Panc1 (cell line): ENCODE measurements around the gene SARNP. TPM values are rescaled to one million over a fixed set of nuclear protein-coding genes. Genes with fewer than 3 reads are reported as not detected.

Experiments used
- ATAC-seq: fragments of 200-7000 bp; cut with Tn5 transposase; 2 replicates; pipeline ENCODE4 v1.9.1; 2020; ENCODE audit warnings: mild to moderate bottlenecking, moderate library complexity
- BruUV-seq: library from RNA; stranded (reverse); fragments of 400-500 nt; replicated peaks from 2 replicates; lab custom pipeline; 2021; lab: Mats Ljungman, UMichigan
- CTCF ChIA-PET: fragments of 300-600 bp; sonication (Branson Sonifier 250); formaldehyde crosslinking; loops from one replicate; lab custom pipeline; 2022; ENCODE audit warnings: antibody characterized with exemption; lab: Charles Lee
- POLR2A ChIA-PET: fragments of 300-600 bp; sonication (Branson Sonifier 250); formaldehyde crosslinking; loops from one replicate; lab custom pipeline; 2022; ENCODE audit warnings: antibody characterized with exemption; lab: Charles Lee
- DNase-seq: peaks from one replicate; pipeline ENCODE4 v3.0.0-alpha.2; 2010; ENCODE audit warnings: low read depth, low spot score
- H3K27ac ChIP-seq: 2 replicates; pipeline ENCODE4 v1.5.1; 2011; ENCODE audit warnings: mild to moderate bottlenecking, low read length, inconsistent platforms
- H3K27me3 ChIP-seq: fragments of 200-500 bp; sonication (Bioruptor generic); 2 replicates; pipeline ENCODE4 v1.6.0; 2014; ENCODE audit warnings: low read length, inconsistent platforms; ENCODE audit not compliant: control insufficient read depth, insufficient read depth
- H3K36me3 ChIP-seq: fragments of 200-500 bp; sonication (Bioruptor generic); 2 replicates; pipeline ENCODE4 v1.5.1; 2014; ENCODE audit warnings: inconsistent platforms, mild to moderate bottlenecking, low read length, moderate library complexity; ENCODE audit not compliant: control insufficient read depth, insufficient read depth
- H3K4me1 ChIP-seq: 2 replicates; pipeline ENCODE4 v1.5.1; 2011; ENCODE audit warnings: inconsistent platforms, mild to moderate bottlenecking, low read length, moderate library complexity; ENCODE audit not compliant: control insufficient read depth, insufficient read depth
- H3K4me3 ChIP-seq, 2 experiments: 2 replicates each; pipeline ENCODE4 v1.5.1; 2011 to 2012; ENCODE audit warnings: low read depth in 2 of 2, low read length in 2 of 2, mild to moderate bottlenecking in 2 of 2, inconsistent platforms in 1 of 2, moderate library complexity in 1 of 2
- H3K9me3 ChIP-seq: fragments of 200-500 bp; sonication (Bioruptor generic); 2 replicates; pipeline ENCODE4 v1.5.1; 2014; ENCODE audit warnings: low read depth, mild to moderate bottlenecking, inconsistent platforms, low read length, moderate library complexity; ENCODE audit not compliant: control insufficient read depth, insufficient read depth
- CTCF ChIP-seq: fragments of 450-650 bp; IDR thresholded peaks from 2 replicates; pipeline ENCODE4 v1.5.1; 2017; ENCODE audit warnings: mild to moderate bottlenecking
- POLR2AphosphoS5 ChIP-seq: IDR thresholded peaks from 2 replicates; pipeline ENCODE4 v1.6.1; 2012; ENCODE audit warnings: mild to moderate bottlenecking, low read depth, low read length, moderate library complexity
- REST ChIP-seq, 2 experiments: IDR thresholded peaks; 2 replicates each; pipeline ENCODE4 v1.6.1; 2011 to 2012; ENCODE audit warnings: low read depth in 2 of 2, control low read depth in 1 of 2, low read length in 1 of 2, mild to moderate bottlenecking in 1 of 2, moderate library complexity in 1 of 2; ENCODE audit not compliant: insufficient read depth in 1 of 2
- SIN3A ChIP-seq: IDR thresholded peaks from 2 replicates; pipeline ENCODE4 v1.6.1; 2012; ENCODE audit warnings: low read depth, mild to moderate bottlenecking, low read length, moderate library complexity, borderline replicate concordance; ENCODE audit not compliant: insufficient read depth
- TCF7L2 ChIP-seq: IDR thresholded peaks from 2 replicates; pipeline ENCODE4 v1.6.1; 2011; ENCODE audit warnings: mild to moderate bottlenecking, low read depth, low read length, inconsistent platforms
- in situ Hi-C: cut with HindIII; loops from 2 replicates; pipeline ENCODE4 v1.10.0; 2016; ENCODE audit warnings: low sequenced_read_pairs, low pct_unique_long_range_greater_than_20kb
- intact Hi-C: fragments of 100-400 bp; cut with micrococcal nuclease; formaldehyde crosslinking; loops from one replicate; pipeline ENCODE4 v1.10.0; 2022; ENCODE audit not compliant: unreplicated experiment
- total RNA-seq: library from RNA; stranded (reverse); gene quantifications from one replicate; pipeline ENCODE4 v1.2.1, GENCODE V29; 2021; ENCODE audit not compliant: unreplicated experiment

Gene SARNP
- total RNA-seq, 1 experiment from 2014 or later, result 69.3 TPM

GRCh38 chr12:55741931-55742680 lies 75.4 kb downstream of the SARNP start:
- BruUV-seq, result no TSS peak
- Histone ChIP-seq H3K27me3 (no peaks in the 10 kb centered on the region), H3K27ac (no peak overlapping the region), H3K9me3 (no peaks in the 10 kb centered on the region), H3K4me1 (peaks cover 31% of the 10 kb centered on the region), H3K36me3 (no peaks in the 10 kb centered on the region), H3K4me3 (peak overlapping the region; percentile 28 to 42; a peak in 3 of 4 replicates)
- CTCF ChIA-PET, result no interaction called here
- no peak for TF ChIP-seq POLR2AphosphoS5
- no peak for TF ChIP-seq TCF7L2
- no peak for TF ChIP-seq CTCF
- no peak for TF ChIP-seq REST (IDR thresholded peaks at IDR 0.05; ENCODE audit: insufficient read depth in 1 of 2, low read depth in 2 of 2, low read length in 1 of 2)
- no peak for TF ChIP-seq SIN3A
- in situ Hi-C loops (no loop called here), intact Hi-C loops (loop anchor here (10.0 kb wide), 1 partner anchor 203 kb away; no protein-coding TSS in a partner anchor)
- POLR2A ChIA-PET, result interaction anchor here (0.6 kb wide), 1 partner anchor 62 kb away, joined by 3 read pairs; no protein-coding TSS in a partner anchor
- DNase-seq (no peak), ATAC-seq (no peak)

GRCh38 chr12:55739025-55739378 lies 78.5 kb downstream of the SARNP start:
- Histone ChIP-seq H3K9me3 (no peaks in the 10 kb centered on the region), H3K4me3 (peak overlapping the region; percentile 44 to 73), H3K36me3 (no peaks in the 10 kb centered on the region), H3K27ac (no peak overlapping the region), H3K27me3 (no peaks in the 10 kb centered on the region), H3K4me1 (peaks cover 12% of the 10 kb centered on the region)
- in situ Hi-C loops, result no loop called here
- intact Hi-C loops, result loop anchor here (2.0 to 5.0 kb wide), 2 partner anchors 58 to 78 kb away; partner anchors contain the start of genes ORMDL2 and SARNP
- no peak for ATAC-seq
- ChIA-PET POLR2A (interaction anchor here (0.8 to 1.3 kb wide), 2 partner anchors 10 to 79 kb away, joined by 4 to 5 read pairs; partner anchors contain the start of genes CD63, ORMDL2 and SARNP), CTCF (interaction anchor here (0.6 to 2.7 kb wide), 13 partner anchors 9 to 1435 kb away, joined by 3 to 17 read pairs (median 6); partner anchors contain the start of genes ORMDL2, SARNP and SUOX)
- no peak for DNase-seq
- no TSS peak for BruUV-seq
- TF ChIP-seq CTCF (peak; percentile 47), REST (IDR thresholded peaks at IDR 0.05; ENCODE audit: insufficient read depth in 1 of 2, low read depth in 2 of 2, low read length in 1 of 2) (no peak)
